ENCODE measurements around the gene NHS. TPM values are rescaled to one million over a fixed set of nuclear protein-coding genes. Genes with fewer than 3 reads are reported as not detected.

Gene NHS
- total RNA-seq, 1 donor from 2014 or later = 20.2 TPM

GRCh38 chrX:17596061-17596460 lies 221.1 kb downstream of the NHS start:
- DNase-seq (ENCODE audit: low spot score) (no peak), ATAC-seq (no peak)
- intact Hi-C loops (cut with DNase I) = no loop called here

DNA sequence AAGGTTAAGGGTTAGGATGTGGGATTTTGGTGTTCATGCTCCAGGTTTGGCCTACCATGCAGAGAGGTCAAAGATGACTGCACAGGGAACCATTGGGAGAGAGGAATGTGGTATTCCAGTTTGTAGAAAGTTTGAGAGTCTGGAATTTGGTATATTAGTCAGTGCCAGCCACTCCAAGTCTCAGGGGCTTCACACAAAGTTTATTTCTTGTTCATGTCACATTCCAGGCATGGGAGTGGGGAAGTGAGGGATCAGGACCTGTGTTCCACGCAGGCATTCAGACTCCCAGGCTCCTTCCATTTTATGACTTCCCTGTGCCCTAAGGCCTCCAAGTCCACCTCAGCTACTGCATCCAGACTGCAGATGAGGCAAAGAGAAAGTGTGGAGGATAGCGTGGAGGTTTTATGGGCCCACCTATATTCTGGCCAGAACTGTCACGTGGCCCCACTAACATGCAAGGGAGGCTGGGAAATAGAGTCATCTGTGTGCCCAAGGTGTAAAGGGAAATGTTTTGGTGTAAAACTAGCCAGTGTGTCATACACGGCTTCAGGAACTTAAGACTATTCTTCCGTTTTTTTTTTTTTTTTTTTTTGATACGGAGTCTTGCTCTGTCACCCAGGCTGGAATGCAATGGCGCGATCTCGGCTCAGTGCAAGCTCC lies 221.7 kb downstream of the NHS start:
- ATAC-seq (no peak), DNase-seq (ENCODE audit: low spot score) (no peak)
- intact Hi-C loops (cut with DNase I) = no loop called here

DNA sequence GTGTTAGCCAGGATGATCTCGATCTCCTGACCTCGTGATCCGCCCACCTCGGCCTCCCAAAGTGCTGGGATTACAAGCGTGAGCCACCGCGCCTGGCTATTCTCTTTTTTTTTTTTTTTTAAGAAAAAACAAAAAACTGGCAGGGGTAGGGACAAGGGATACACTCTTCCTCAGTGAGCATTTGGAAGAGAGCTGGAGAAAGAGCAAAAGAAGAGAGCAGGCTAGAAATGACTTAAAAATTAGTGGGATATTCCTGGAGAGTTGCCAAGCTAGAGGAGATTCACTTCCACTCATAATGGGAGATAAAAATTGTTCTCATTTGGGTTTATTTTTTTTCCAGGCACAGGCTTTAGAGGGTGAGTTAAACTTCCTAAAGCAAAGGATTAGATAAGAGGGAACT lies 222.3 kb downstream of the NHS start:
- ATAC-seq (peak; percentile 19), DNase-seq (ENCODE audit: low spot score) (no peak)
- intact Hi-C loops (cut with DNase I) = no loop called here

- DNase-seq (ENCODE audit: low spot score) (peak; percentile 82), ATAC-seq (peak; percentile 62)
- intact Hi-C loops (cut with DNase I) = no loop called here
Measured at GRCh38 chrX:17597836-17598439, 222.9 kb downstream of the NHS start.

DNA sequence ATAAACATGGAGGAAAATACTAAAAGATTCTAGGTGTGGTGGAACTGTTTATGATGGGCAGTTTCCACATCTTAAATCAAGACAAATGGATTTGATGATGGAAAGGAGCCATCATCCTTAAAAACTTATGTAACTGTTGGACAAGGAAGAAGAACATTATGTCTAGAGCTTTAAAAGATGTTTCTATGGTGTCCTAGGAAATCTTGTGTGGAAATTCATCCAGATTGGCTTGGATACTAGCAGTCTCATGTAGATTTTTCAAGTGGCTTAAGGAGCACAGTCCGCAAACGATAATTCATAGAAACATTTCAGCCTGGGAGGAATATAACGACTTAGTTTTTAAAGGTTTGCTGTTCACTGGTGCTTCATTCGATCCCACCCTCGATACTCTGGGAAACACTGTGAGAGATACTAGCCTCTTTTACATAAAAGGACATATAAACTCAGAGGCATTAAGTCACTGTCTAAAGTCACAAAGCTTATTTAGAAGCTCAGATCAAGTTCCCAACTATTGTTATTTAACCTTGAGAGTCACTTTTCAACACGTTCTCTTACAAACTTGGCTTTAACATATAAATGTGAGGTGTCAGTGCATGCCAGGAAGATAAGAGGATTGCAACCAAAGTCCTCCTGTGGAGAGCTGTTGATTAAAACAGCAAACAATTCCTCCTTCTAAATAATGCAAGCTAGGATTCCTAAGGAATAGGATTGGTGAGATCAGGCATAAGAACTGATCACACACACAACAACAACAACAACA lies 226.6 kb downstream of the NHS start:
- ATAC-seq = peak; percentile 60
- no peak for DNase-seq (ENCODE audit: low spot score)
- intact Hi-C loops (cut with DNase I) = no loop called here

DNA sequence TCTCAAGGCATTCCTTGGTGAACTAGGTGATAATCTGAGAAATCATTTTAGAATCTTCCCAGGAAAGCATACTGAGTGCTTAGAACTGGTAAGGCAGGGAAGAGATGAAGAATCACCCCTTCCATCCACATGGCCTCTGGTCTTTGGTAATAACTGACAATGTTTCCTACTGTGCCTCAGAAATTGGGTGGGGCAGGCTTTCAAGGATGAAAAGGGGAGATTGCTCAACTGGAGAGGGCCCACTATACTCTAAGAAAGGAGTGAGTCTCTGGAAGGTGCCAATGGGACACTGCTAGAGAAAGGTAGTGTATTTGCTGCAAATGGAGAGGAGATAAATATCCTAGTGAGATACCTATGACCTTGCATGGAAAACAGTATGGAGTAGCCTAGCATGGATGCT lies 227.2 kb downstream of the NHS start:
- intact Hi-C loops (cut with DNase I) = no loop called here
- peak; percentile 26 for ATAC-seq
- no peak for DNase-seq (ENCODE audit: low spot score)

- intact Hi-C loops (cut with DNase I) = no loop called here
- DNase-seq (ENCODE audit: low spot score) (no peak), ATAC-seq (no peak)
Measured at GRCh38 chrX:17603196-17603595, 228.2 kb downstream of the NHS start.

- ATAC-seq (no peak), DNase-seq (ENCODE audit: low spot score) (no peak)
- intact Hi-C loops (cut with DNase I) = no loop called here
Measured at GRCh38 chrX:17605676-17606075, 230.7 kb downstream of the NHS start.

- DNase-seq (ENCODE audit: low spot score) = no peak
- intact Hi-C loops (cut with DNase I) = no loop called here
- ATAC-seq = no peak
Measured at GRCh38 chrX:17606231-17606630, 231.2 kb downstream of the NHS start.

GRCh38 chrX:17608888-17609287 lies 233.9 kb downstream of the NHS start:
- intact Hi-C loops (cut with DNase I) = no loop called here
- DNase-seq (ENCODE audit: low spot score) (no peak), ATAC-seq (no peak)

DNA sequence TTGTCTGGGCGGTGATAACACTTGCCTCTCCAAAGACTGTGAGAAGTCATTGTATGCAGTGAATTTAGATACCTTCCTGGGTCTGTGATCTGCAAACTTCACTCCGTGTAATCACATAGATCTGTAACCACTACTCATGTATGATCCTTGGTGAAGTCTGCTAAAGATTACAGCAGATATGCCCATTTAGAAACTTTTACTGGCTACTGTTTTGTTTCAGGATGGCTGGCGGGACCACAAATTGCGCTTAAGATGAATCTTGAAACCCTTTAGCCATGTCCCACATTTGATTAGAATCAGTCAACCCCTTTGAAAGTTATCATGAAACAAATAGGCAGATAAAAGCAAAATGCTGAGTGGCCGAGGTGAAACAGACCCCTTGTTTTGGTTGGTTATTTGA lies 235.8 kb downstream of the NHS start:
- DNase-seq (ENCODE audit: low spot score) (no peak), ATAC-seq (no peak)
- intact Hi-C loops (cut with DNase I) = no loop called here

GRCh38 chrX:17613979-17614588 lies 239.1 kb downstream of the NHS start:
- intact Hi-C loops (cut with DNase I) = no loop called here
- DNase-seq (ENCODE audit: low spot score) = no peak
- ATAC-seq = no peak

GRCh38 chrX:17616936-17617335 lies 241.9 kb downstream of the NHS start:
- ATAC-seq (peak; percentile 13), DNase-seq (ENCODE audit: low spot score) (no peak)
- intact Hi-C loops (cut with DNase I) = no loop called here

DNA sequence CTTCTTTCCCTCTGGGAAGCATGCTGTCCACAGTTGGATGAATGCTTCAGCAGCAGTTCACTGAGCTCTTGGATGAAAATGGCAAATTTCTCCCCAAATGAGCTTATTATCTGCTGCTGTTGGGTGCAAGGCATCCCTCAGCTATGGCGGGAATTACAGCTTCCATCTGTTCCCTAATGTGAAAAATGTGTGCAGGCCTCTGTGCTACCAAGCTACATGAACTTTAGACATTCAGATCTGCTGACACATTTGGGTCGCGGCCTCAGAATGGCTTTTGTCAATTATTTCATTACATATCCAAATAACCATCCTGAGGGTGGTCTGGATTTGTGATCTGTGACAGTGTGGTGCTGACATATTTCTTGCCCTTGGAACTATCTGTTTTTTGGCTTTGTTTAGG lies 242.8 kb downstream of the NHS start:
- intact Hi-C loops (cut with DNase I) = no loop called here
- ATAC-seq = peak; percentile 56

DNA sequence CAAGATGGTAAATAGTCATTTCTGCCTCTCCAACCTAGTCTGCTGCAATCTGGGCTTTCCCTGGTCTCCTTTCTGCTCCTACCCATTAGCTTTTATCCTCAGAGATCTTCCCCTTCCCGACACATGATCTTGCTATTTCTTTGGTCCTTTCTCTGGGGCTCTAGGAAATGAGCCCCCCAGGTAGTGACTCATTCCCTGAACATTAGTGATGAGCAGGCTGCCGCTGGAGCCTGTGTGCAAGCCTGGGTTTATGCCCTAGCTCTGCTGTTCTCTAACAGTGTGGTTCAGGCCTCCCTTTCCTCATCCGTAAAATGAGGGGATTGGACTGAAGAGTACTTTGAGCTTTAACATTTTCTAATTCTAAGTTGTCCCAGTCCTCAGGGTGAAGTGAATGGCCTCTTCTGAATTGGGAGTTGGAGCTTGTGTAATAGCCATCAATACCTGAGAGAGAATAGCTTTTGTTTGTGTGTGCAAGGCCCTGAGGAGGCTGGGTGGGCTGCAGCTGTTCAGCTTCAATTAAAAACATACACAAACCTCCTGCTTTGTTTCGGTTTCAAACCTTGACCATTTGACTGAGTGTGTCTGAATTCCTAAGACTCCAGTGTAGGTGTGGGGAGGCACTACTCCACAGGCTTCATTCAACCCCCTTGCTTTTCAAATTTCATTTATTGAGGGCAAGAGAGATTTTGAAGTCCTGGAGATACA lies 246.7 kb downstream of the NHS start:
- intact Hi-C loops (cut with DNase I) = no loop called here
- ATAC-seq = no peak
- no peak for DNase-seq (ENCODE audit: low spot score)

More for the DNA sequence above, 242.8 kb downstream of the NHS start:
- no peak for DNase-seq (ENCODE audit: low spot score)

DNA sequence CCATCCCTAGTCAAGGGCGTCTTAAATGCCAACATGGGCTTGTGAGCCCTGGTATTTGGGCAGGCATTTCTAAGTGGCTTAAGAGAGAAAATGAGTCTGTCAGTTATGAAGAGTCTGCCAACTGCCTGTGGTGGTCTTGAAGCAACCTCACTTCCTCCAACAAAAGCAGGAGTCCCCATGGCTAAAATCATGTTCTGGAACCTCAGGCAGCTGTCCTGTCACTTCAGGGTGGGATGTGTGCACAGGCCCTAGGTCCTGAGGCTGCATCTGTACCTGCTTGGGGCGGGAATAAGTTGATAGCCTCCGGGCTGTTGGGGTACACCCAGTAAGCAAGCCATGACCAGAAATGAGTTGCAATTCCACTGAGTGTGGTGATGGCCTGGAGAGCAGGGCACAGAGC lies 247.3 kb downstream of the NHS start:
- ATAC-seq (no peak), DNase-seq (ENCODE audit: low spot score) (no peak)
- intact Hi-C loops (cut with DNase I) = no loop called here

- DNase-seq (ENCODE audit: low spot score) (no peak), ATAC-seq (no peak)
- intact Hi-C loops (cut with DNase I) = no loop called here
Measured at GRCh38 chrX:17623750-17624149, 248.8 kb downstream of the NHS start.

- DNase-seq (ENCODE audit: low spot score) (no peak), ATAC-seq (no peak)
- intact Hi-C loops (cut with DNase I) = no loop called here
Measured at GRCh38 chrX:17627026-17627425, 252.0 kb downstream of the NHS start.

GRCh38 chrX:17628976-17629375 lies 254.0 kb downstream of the NHS start:
- no peak for DNase-seq (ENCODE audit: low spot score)
- intact Hi-C loops (cut with DNase I) = no loop called here
- ATAC-seq = no peak

Measured in sciatic nerve (tissue), 2 donors.